GM12874 (cell line): ENCODE measurements around the gene CHST12.

Source experiments
- TF ChIP-seq, protein P1 (sequence below): IDR thresholded peaks from 2 replicates; pipeline ENCODE4 v1.5.1; 2011; ENCODE audit warnings: low read depth, mild to moderate bottlenecking, control low read depth, low read length, moderate library complexity; ENCODE audit not compliant: insufficient read depth

The CHST12 gene

DNA sequence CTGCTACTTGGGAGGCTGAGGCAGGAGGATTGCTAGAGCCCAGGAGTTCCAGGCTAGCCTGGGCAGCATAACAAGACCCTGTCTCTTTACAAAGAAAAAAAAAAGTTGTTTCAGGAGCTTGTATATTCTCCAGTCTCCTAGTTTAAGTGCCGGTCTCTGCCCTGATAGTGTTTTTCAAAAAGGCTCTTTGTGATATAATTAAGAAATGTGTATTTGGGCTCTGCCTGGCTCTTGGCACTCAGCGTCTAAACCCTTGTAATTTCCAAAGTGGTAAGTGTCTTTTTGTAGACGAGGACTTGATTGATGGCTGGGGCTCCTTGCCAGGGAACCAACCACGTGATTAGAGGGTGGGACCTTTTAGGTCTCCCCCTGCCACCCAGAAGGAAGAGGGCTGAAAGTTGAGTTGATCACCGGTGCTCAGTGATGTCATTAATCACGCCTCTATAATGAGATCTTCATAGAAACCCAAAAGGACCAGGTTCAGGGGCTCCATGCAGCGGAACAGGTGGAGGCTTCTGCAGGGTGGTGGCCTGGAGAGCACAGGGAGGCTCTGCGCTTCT is 44.4 kb upstream of the CHST12 start:
- TF ChIP-seq, protein P1, sequence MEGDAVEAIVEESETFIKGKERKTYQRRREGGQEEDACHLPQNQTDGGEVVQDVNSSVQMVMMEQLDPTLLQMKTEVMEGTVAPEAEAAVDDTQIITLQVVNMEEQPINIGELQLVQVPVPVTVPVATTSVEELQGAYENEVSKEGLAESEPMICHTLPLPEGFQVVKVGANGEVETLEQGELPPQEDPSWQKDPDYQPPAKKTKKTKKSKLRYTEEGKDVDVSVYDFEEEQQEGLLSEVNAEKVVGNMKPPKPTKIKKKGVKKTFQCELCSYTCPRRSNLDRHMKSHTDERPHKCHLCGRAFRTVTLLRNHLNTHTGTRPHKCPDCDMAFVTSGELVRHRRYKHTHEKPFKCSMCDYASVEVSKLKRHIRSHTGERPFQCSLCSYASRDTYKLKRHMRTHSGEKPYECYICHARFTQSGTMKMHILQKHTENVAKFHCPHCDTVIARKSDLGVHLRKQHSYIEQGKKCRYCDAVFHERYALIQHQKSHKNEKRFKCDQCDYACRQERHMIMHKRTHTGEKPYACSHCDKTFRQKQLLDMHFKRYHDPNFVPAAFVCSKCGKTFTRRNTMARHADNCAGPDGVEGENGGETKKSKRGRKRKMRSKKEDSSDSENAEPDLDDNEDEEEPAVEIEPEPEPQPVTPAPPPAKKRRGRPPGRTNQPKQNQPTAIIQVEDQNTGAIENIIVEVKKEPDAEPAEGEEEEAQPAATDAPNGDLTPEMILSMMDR = no peak

DNA sequence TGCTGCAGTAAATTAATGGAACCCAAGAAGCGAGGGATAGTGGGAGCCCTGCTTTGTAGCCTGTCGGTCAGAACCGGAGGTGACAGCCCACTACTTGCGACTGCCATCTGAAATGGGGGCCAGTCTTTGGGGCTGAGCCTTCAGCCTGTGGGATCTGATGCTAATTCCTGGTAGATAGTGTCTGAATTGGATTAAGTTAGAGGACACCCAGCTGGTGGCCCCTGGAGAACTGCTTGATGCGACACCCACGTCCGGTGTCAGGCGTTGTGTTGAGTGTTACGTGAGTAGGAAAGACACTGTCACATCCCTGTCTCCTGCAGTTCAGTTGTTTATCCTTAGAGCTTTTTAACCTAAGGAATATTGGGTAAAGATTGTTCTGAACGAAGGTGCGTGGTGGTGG is 43.8 kb upstream of the CHST12 start:
- TF ChIP-seq, protein P1 = no peak

DNA sequence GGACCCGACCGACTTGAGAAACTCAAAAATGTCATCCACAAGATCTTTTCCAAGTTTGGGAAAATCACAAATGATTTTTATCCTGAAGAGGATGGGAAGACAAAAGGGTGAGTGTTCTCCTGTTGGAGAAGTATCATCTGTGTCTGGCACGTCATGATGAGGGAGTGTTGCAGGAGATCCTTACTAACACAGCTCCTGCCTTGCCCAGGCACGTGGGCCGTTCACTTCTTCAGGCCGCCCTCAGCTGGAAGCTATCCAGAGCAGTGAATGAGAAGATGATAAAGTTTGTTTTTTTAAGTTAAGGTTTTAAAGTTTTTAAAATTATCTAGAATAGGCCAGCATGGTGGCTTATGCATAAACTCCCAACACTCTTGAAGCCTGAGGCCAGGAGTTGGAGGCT is 42.6 kb upstream of the CHST12 start:
- TF ChIP-seq, protein P1 = no peak

DNA sequence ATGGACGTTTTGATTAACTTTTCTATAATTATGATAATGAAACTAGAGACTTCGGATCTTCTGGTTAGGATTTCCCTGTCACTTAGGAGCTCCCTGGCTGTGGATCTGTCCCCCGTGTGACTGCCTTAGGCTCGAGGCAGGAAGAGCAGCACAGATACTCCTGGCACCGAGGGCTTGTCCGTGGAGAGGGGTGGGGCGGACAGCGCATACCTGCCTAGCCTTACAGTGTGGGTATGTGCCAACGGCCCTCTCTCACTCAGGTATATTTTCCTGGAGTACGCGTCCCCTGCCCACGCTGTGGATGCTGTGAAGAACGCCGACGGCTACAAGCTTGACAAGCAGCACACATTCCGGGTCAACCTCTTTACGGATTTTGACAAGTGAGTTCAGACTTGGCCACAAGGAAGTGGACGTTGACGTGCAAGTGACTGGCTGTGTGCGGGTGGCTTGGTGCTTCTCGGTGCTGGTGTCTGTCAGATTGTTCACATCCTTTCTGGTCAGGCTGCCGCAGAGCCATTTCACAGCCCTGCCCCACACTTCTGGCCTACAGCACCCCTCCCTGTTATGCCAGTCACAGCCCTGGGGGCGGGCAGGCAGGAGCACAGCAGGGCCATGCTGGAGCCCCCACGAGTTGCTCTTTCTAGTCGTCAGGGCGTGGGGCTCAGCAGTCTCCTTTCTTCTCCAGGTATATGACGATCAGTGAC is 40.9 kb upstream of the CHST12 start:
- TF ChIP-seq, protein P1 = no peak

DNA sequence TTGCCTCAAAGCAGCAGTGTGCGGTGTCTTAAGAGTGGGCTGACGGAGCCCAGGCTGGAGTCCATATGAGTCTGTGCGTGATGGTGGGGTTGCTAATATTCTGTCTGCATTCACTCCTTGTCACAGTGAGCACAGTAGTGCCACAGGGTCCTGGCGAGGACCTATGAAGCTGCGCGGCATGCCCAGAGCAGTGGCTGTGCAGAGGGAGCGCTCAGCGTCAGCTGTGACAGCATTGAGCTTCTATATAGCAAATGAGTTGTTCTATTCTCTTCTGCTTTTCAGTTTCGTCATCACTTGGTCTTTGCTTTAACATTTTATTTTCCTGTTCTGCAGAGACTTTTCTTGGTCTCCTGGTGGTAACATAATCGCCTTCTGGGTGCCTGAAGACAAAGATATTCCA is 34.3 kb upstream of the CHST12 start:
- TF ChIP-seq, protein P1 = no peak

DNA sequence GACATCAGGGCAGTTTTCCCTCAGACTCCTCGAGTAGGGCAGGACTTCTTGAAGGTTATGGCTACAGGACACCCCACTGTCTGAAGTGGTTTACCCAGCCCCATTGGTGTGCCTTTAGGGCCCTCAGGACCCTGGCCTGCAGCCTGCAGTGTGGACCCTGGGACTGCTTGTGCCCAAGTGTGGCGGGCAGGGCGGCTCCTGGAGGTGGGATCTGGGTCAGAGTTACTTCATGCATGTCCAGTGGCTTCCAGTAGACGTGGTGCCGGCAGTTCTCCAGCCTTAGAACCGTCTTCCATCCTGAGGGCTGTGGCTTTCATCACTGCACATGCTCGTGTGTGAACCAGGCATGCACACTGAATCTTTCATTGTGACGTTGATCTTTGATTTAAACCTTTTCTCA is 32.1 kb upstream of the CHST12 start:
- TF ChIP-seq, protein P1 = no peak

DNA sequence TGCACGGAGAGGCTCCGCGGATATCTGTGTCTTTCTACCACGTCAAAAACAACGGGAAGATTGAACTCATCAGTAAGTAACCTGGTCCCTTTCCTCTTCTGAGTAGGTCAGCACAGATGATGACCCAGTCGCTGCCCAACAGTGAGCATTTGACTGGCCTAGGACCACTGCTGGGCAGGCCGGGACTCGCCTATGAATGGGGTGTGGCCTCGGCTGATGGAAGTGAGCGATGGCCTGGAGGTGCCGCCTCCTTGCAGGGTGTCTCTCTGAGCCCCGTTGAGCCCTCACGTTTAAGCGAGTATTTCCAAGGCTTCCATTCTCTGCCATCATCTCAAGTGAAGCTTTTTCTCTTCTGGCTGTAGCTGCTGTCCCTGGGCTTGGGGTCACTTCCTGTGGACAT is 30.7 kb upstream of the CHST12 start:
- TF ChIP-seq, protein P1 = no peak
